WI38 (cell line): Measurements from ENCODE around the gene NFIA.

Experiments used
- H3K4me3 ChIP-seq: 2 replicates; pipeline ENCODE4 v1.5.1; 2011; ENCODE audit warnings: low read depth, mild to moderate bottlenecking, control low read depth, low read length
- TF ChIP-seq, protein P1 (sequence below): IDR thresholded peaks from 2 replicates; pipeline ENCODE4 v1.5.1; 2012; ENCODE audit warnings: low read depth, mild to moderate bottlenecking, control low read depth, low read length

NFIA gene

GRCh38 chr1:61392409-61393242 is 310.3 kb downstream of the NFIA start:
- H3K4me3 ChIP-seq, result no peak overlapping the region
- TF ChIP-seq, protein P1, sequence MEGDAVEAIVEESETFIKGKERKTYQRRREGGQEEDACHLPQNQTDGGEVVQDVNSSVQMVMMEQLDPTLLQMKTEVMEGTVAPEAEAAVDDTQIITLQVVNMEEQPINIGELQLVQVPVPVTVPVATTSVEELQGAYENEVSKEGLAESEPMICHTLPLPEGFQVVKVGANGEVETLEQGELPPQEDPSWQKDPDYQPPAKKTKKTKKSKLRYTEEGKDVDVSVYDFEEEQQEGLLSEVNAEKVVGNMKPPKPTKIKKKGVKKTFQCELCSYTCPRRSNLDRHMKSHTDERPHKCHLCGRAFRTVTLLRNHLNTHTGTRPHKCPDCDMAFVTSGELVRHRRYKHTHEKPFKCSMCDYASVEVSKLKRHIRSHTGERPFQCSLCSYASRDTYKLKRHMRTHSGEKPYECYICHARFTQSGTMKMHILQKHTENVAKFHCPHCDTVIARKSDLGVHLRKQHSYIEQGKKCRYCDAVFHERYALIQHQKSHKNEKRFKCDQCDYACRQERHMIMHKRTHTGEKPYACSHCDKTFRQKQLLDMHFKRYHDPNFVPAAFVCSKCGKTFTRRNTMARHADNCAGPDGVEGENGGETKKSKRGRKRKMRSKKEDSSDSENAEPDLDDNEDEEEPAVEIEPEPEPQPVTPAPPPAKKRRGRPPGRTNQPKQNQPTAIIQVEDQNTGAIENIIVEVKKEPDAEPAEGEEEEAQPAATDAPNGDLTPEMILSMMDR, result no peak

- H3K4me3 ChIP-seq, result no peak overlapping the region
- TF ChIP-seq, protein P1, result no peak
Observed at GRCh38 chr1:61393575-61393974, 311.2 kb downstream of the NFIA start.

- TF ChIP-seq, protein P1, result no peak
- H3K4me3 ChIP-seq, result no peak overlapping the region
Observed at GRCh38 chr1:61395146-61395800, 312.9 kb downstream of the NFIA start.

DNA sequence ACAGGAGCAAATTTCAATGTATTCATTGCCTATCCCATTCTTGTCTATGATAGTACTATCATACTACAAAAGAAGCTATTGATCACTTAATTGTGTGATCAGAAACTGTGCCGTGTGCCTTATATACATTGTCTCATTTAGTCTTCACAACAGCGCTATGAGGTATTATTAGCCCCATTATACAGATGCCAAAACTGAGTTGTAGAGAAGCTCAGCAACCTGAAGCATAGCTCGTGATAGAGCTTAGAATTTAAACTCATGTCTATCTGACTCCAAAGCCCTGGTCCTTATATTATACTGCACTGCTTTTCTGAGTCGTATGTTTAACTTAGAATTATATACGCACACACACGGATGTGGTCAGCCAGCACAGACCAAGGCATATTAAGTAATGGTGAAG is 315.1 kb downstream of the NFIA start:
- no peak overlapping the region for H3K4me3 ChIP-seq
- TF ChIP-seq, protein P1, result no peak

- TF ChIP-seq, protein P1, result no peak
- no peak overlapping the region for H3K4me3 ChIP-seq
Observed at GRCh38 chr1:61397935-61398334, 315.6 kb downstream of the NFIA start.

- TF ChIP-seq, protein P1, result no peak
Observed at GRCh38 chr1:61399199-61399598, 316.8 kb downstream of the NFIA start.

DNA sequence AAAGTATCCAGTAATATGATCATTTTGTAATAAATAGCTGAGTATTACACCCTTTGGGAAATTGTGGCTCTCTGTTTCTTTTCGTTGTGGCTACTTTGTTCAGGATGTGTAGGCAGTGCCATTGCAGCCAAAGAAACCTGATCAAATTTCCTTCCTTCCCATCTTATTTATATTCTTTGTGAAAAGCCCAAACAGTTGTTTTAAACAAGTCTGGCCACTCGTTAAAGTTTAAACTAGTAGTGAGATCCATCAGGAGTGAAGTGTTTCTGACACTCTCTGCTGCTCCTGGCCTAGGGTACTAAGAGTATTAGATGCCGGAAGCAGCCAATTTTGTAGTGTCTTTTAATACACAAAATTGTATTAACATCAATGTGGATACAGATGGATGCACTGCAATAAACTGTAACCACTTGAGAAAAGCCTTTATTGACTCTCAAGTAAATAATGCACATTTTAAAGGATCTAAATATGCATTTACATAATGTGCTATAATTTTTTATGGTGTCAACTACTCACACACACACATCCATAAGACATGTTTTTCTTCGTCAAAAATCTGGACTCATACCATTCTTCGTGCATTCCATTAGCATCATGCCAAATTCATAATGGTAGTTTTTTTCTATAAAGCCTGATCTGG is 317.9 kb downstream of the NFIA start:
- no peak overlapping the region for H3K4me3 ChIP-seq
- TF ChIP-seq, protein P1, result no peak

More at GRCh38 chr1:61399199-61399598, 316.8 kb downstream of the NFIA start:
- H3K4me3 ChIP-seq, result no peak overlapping the region
